ENCODE data around the gene SMIM41.

DNA sequence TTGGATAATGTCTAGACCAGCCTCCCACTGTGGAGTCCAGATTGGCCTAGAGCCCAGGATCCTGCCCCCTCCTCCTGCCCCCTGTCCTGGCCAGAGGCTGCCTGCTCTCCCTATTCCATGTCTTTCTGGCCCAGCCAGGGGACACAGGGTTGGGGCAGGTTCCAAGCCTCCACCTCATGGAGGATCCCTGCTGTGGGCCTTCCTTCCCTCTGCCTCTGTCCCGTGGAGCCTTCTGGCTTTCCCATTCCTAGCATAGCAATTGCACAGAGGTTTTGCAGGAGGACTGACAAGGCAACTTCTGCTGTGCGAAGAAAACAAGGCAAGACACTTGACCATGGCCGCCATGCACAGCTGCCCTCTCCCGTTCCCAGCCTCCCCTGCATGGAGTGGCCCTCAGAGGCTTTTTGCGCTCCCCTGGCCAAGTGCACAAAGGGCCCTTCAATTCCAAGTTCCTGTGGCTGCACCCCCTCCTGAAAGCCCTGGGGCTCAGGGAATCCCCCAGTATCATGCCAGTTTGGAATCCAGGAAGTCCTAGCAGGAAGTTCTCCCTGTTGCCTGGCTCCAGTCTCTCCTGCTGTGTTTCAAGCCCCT lies 70.2 kb downstream of the SMIM41 start:
- TF ChIP-seq, protein P1, sequence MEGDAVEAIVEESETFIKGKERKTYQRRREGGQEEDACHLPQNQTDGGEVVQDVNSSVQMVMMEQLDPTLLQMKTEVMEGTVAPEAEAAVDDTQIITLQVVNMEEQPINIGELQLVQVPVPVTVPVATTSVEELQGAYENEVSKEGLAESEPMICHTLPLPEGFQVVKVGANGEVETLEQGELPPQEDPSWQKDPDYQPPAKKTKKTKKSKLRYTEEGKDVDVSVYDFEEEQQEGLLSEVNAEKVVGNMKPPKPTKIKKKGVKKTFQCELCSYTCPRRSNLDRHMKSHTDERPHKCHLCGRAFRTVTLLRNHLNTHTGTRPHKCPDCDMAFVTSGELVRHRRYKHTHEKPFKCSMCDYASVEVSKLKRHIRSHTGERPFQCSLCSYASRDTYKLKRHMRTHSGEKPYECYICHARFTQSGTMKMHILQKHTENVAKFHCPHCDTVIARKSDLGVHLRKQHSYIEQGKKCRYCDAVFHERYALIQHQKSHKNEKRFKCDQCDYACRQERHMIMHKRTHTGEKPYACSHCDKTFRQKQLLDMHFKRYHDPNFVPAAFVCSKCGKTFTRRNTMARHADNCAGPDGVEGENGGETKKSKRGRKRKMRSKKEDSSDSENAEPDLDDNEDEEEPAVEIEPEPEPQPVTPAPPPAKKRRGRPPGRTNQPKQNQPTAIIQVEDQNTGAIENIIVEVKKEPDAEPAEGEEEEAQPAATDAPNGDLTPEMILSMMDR (conservative IDR thresholded peaks at IDR 0.05; ENCODE audit: low read depth, low read length), result no peak
- TF ChIP-seq EZH2 (IDR thresholded peaks at IDR 0.05; ENCODE audit: low read length, unreplicated experiment), result no peak

All from PC-3 (cell line).